ENCODE data around the gene ZSWIM9.
"Not testable (repeated sequence)": the region's sequence is repeated elsewhere in the genome, so short reads cannot be mapped to it uniquely, and the experiment has no call there.

The ZSWIM9 gene

DNA sequence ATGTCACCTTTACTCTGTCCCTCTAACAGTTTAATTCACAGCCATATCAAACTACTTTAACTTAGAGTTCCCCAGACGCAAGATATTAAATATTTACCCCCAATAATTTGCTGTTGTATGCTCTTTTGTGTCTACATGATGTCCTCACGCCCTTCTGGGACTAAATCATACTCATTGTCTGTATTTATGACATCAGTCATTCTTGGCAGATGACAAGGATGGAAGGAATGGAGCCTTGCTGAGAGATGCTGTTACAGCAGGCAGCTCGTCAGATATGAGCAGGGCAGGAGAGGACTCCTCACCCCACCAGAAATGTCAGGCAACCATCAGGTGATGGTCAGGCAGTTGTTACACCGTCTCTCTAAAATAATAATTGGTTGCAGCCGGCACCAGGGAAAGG is 43.5 kb downstream of the ZSWIM9 start:
- no peaks in the 10 kb centered on the region for H3K36me3 ChIP-seq (ENCODE audit: insufficient read depth, low read length)
- no peaks in the 10 kb centered on the region for H3K9me3 ChIP-seq (ENCODE audit: control insufficient read depth, insufficient read depth, low read length)
- H3K4me1 ChIP-seq (ENCODE audit: insufficient read depth, low read length) = peaks cover 4% of the 10 kb centered on the region; the same call in 1 of the 2 replicates
- no peak overlapping the region for H3K9ac ChIP-seq (ENCODE audit: low read depth, low read length)

DNA sequence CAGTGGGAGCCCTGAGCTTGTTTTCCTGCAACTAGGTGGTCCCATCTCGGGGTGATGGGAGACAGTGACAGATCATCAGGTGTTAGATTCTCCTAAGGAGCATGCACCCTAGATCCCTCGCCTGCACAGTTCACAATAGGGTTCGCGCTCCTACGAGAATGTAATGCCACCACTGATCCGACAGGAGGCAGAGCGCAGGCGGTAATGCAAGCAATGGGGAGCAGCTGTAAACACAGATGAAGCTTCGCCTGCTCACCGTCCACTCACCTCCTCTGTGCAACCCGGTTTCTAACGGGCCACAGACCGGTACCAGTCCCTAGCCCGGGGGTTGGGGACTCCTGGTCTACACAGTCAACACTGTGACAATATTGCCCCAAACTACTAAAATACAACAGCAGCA is 46.5 kb downstream of the ZSWIM9 start:
- Histone ChIP-seq H3K9ac (ENCODE audit: low read depth, low read length) (no peak overlapping the region), H3K4me1 (ENCODE audit: insufficient read depth, low read length) (peaks cover 6% of the 10 kb centered on the region; the same call in 1 of the 2 replicates), H3K36me3 (ENCODE audit: insufficient read depth, low read length) (no peaks in the 10 kb centered on the region), H3K9me3 (ENCODE audit: control insufficient read depth, insufficient read depth, low read length) (no peaks in the 10 kb centered on the region)

GRCh38 chr19:48218997-48219396 is 48.5 kb downstream of the ZSWIM9 start:
- Histone ChIP-seq H3K4me1 (ENCODE audit: insufficient read depth, low read length) (peaks cover 6% of the 10 kb centered on the region; the same call in 1 of the 2 replicates), H3K9me3 (ENCODE audit: control insufficient read depth, insufficient read depth, low read length) (no peaks in the 10 kb centered on the region), H3K36me3 (ENCODE audit: insufficient read depth, low read length) (no peaks in the 10 kb centered on the region), H3K9ac (ENCODE audit: low read depth, low read length) (no peak overlapping the region)

DNA sequence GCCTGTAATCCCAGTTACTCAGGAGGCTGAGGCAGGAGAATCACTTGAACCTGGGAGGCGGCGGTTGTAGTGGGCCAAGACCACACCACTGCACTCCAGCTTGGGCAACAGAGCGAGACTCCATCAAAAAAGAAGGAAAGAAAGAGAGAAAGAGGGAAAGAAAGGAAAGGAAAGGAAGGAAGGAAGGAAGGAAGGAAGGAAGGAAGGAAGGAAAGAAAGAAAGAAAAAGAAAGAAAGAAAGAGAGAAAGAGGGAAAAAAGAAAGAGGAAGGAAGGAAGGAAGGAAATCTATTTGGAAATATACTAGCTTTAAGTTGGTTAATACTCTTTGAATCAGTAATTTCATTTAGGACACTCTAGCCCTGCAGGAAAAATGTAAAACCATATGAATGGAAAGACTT is 50.3 kb downstream of the ZSWIM9 start:
- H3K4me1 ChIP-seq (ENCODE audit: insufficient read depth, low read length); H3K9ac ChIP-seq (ENCODE audit: low read depth, low read length); H3K9me3 ChIP-seq (ENCODE audit: control insufficient read depth, insufficient read depth, low read length); H3K36me3 ChIP-seq (ENCODE audit: insufficient read depth, low read length): not testable (repeated sequence)

DNA sequence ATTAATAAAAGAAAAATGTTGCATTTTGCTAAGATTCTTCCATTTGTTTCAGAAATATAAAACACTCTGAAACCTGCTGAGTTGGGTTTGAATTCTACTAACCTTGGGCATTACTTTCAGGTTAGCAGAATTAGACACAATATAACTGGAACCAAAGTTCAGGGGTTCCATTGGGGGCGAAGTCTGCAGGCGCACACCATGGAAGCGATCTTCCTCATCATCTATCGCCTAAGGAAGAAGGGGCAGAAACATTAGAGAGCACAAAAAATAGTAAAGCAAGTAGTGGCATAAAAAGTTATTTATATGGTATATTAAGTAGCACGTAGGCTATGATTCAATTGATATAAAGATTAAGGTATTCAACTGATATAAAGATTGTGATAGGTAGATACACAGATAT is 51.1 kb downstream of the ZSWIM9 start:
- H3K9me3 ChIP-seq (ENCODE audit: control insufficient read depth, insufficient read depth, low read length) = no peaks in the 10 kb centered on the region
- H3K4me1 ChIP-seq (ENCODE audit: insufficient read depth, low read length) = peaks cover 6% of the 10 kb centered on the region; the same call in 1 of the 2 replicates
- no peak overlapping the region for H3K9ac ChIP-seq (ENCODE audit: low read depth, low read length)
- no peaks in the 10 kb centered on the region for H3K36me3 ChIP-seq (ENCODE audit: insufficient read depth, low read length)

DNA sequence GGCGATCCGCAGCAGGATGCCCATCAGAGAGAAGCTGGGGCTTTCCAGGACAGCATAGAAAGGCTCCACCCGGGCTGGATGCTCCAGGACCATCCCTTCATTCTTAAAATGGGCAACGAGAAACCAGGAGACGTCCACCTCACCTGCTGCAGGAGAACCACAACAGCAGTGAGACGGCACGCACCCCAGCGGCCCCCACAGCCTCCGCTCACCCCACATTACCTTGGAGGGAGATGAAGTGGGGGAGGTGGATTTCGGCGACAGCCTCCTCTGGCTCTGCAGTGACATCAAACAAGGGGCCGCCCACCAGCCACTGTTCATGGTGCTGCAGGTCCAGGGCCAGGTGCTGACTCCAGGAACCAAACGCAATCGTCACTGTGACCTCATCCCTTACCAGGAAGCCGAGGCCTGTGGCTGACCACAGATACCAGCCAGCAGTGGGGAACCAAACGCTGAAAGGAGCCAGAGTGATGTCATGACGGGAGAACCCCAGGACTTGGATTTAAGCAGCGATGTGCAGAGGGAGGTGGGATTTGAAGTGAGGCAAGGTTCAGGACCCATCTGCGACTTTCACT is 60.2 kb downstream of the ZSWIM9 start:
- no peak overlapping the region for H3K9ac ChIP-seq (ENCODE audit: low read depth, low read length)
- no peaks in the 10 kb centered on the region for H3K4me1 ChIP-seq (ENCODE audit: insufficient read depth, low read length)
- H3K9me3 ChIP-seq (ENCODE audit: control insufficient read depth, insufficient read depth, low read length) = no peaks in the 10 kb centered on the region
- no peaks in the 10 kb centered on the region for H3K36me3 ChIP-seq (ENCODE audit: insufficient read depth, low read length)

GRCh38 chr19:48237057-48237456 is 66.6 kb downstream of the ZSWIM9 start:
- Histone ChIP-seq H3K36me3 (ENCODE audit: insufficient read depth, low read length) (no peaks in the 10 kb centered on the region), H3K4me1 (ENCODE audit: insufficient read depth, low read length) (no peaks in the 10 kb centered on the region; the same call in 1 of the 2 replicates), H3K9me3 (ENCODE audit: control insufficient read depth, insufficient read depth, low read length) (no peaks in the 10 kb centered on the region), H3K9ac (ENCODE audit: low read depth, low read length) (no peak overlapping the region)

DNA sequence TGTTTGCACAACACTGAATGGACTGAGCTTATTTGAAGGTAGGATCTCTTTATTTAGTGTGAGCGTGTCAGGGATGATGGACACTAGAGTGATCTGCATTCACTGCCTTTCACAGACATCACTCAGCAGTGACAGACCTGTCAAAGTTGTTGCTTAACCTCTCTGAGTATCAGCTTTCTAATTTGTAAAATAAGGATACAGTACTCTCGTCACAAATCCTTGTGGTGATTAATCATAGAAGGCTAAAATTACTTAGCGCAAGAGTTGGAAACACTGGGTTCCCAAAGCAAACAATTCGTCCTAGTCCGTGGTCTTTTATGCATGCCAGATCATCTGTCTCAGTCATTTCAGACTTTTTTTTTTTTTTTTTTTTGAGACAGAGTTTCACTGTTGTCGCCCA is 68.6 kb downstream of the ZSWIM9 start:
- H3K9me3 ChIP-seq (ENCODE audit: control insufficient read depth, insufficient read depth, low read length) = no peaks in the 10 kb centered on the region
- H3K4me1 ChIP-seq (ENCODE audit: insufficient read depth, low read length) = no peaks in the 10 kb centered on the region; the same call in 1 of the 2 replicates
- H3K9ac ChIP-seq (ENCODE audit: low read depth, low read length) = no peak overlapping the region
- H3K36me3 ChIP-seq (ENCODE audit: insufficient read depth, low read length) = no peaks in the 10 kb centered on the region

DNA sequence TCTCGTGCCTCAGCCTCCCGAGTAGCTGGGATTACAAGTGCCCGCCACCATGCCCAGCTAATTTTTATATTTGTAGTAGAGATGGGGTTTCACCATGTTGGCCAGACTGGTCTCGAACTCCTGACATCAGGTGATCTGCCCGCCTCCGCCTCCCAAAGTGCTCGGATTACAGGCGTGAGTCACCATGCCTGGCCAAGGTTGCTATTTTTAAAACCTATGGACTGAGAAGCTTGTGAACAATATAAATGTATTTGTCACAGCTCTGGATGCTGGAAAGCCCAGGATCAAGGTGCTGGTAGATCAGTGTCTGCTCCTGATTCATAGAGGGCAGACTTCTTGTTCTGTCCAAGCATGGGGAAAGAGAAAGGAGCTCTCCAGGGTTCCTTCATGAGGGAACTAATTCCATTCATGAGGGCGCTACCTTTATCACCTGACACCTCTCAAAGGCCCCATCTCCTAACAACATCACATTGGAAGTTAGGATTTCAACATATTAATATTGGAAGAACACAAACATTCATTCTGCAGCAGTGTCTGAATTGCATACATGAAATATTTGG is 69.2 kb downstream of the ZSWIM9 start:
- Histone ChIP-seq H3K36me3 (ENCODE audit: insufficient read depth, low read length) (no peaks in the 10 kb centered on the region), H3K4me1 (ENCODE audit: insufficient read depth, low read length) (peaks cover 4% of the 10 kb centered on the region; the same call in 1 of the 2 replicates), H3K9me3 (ENCODE audit: control insufficient read depth, insufficient read depth, low read length) (no peaks in the 10 kb centered on the region), H3K9ac (ENCODE audit: low read depth, low read length) (no peak overlapping the region)

GRCh38 chr19:48241771-48242170 is 71.3 kb downstream of the ZSWIM9 start:
- not testable (repeated sequence) for H3K9ac ChIP-seq (ENCODE audit: low read depth, low read length); H3K4me1 ChIP-seq (ENCODE audit: insufficient read depth, low read length); H3K9me3 ChIP-seq (ENCODE audit: control insufficient read depth, insufficient read depth, low read length); H3K36me3 ChIP-seq (ENCODE audit: insufficient read depth, low read length)

DNA sequence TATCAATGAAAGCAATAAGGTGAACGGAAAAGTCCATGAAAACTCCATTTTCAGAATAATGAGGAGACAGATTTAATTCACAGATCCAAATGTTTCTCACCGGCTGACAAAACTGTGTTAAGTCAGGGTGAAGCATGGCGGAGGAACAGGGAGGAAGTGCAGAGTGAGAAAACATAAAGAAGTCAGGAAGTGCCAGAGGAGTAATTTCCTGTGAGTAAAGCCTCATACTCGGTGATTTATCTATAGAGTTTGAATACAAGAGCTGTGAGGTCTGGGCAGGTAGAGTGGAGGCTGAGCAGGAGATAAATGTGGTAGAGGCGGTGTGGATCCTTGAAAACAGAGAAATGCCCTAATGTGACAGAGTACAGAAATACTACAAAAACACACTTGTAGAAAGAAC is 73.8 kb downstream of the ZSWIM9 start:
- H3K9ac ChIP-seq (ENCODE audit: low read depth, low read length) = no peak overlapping the region
- no peaks in the 10 kb centered on the region for H3K36me3 ChIP-seq (ENCODE audit: insufficient read depth, low read length)
- H3K9me3 ChIP-seq (ENCODE audit: control insufficient read depth, insufficient read depth, low read length) = no peaks in the 10 kb centered on the region
- peaks cover 6% of the 10 kb centered on the region; the same call in 1 of the 2 replicates for H3K4me1 ChIP-seq (ENCODE audit: insufficient read depth, low read length)

DNA sequence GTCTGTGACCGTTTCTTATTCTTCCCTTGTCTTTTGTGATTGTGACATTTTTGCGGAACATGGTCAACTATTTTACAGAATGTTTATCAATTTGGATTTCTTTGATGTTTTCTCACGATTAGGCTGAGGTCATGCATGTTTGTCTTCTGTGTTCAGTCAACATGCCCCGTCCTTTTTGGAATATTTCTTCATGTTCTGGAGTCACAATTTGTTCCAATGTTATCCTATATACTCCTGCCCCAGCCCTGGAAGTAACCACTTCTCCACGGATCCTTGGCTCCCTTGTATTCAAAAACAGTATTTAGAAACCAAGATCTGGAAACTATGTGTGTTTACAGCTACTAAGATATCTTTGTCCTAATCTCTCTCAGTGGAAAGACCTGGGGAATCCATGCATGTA is 75.6 kb downstream of the ZSWIM9 start:
- H3K9me3 ChIP-seq (ENCODE audit: control insufficient read depth, insufficient read depth, low read length) = no peaks in the 10 kb centered on the region
- H3K4me1 ChIP-seq (ENCODE audit: insufficient read depth, low read length) = peaks cover 6% of the 10 kb centered on the region; the same call in 1 of the 2 replicates
- no peak overlapping the region for H3K9ac ChIP-seq (ENCODE audit: low read depth, low read length)
- H3K36me3 ChIP-seq (ENCODE audit: insufficient read depth, low read length) = no peaks in the 10 kb centered on the region

- Histone ChIP-seq H3K36me3 (ENCODE audit: insufficient read depth, low read length) (no peaks in the 10 kb centered on the region), H3K9ac (ENCODE audit: low read depth, low read length) (no peak overlapping the region), H3K4me1 (ENCODE audit: insufficient read depth, low read length) (peaks cover 6% of the 10 kb centered on the region; the same call in 1 of the 2 replicates), H3K9me3 (ENCODE audit: control insufficient read depth, insufficient read depth, low read length) (no peaks in the 10 kb centered on the region)
Observed at GRCh38 chr19:48247212-48247611, 76.7 kb downstream of the ZSWIM9 start.
